Mammary epithelial cell (primary cell): ENCODE results near the gene SYNRG.

Experiments
- EZH2 ChIP-seq: IDR thresholded peaks from 2 replicates; pipeline ENCODE4 v1.6.1; 2012; ENCODE audit warnings: low read length, inconsistent platforms, borderline replicate concordance
- TF ChIP-seq, protein P1 (sequence below), 2 donors: IDR thresholded peaks in 1 of 2; conservative IDR thresholded peaks in 1 of 2; 2 replicates each; pipeline ENCODE4 v1.5.1; 2011 to 2012; ENCODE audit warnings: inconsistent platforms in 2 of 2, low read length in 2 of 2, mild to moderate bottlenecking in 2 of 2, control low read depth in 1 of 2, low read depth in 1 of 2; ENCODE audit not compliant: insufficient read depth in 1 of 2; ENCODE audit errors: extremely low read depth in 1 of 2

DNA sequence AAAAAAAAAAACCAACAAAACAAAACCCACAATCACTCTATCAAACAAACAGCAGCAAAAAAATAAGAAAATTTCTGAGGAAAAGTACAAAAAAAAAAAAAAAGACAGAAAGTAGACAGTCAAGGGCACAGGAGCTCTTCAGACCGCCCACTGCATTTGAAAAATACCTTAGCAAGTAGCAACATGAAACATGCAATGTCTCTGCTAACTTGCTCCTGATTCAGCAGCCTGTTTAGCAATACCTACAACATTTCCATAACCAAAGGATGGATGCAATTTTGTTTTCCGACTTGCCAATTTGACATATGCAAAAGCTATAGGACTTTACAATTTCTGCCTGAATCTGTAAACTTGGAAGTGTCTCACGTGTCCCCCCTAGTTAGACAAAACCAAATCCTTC lies 57.4 kb downstream of the SYNRG start:
- TF ChIP-seq, protein P1, sequence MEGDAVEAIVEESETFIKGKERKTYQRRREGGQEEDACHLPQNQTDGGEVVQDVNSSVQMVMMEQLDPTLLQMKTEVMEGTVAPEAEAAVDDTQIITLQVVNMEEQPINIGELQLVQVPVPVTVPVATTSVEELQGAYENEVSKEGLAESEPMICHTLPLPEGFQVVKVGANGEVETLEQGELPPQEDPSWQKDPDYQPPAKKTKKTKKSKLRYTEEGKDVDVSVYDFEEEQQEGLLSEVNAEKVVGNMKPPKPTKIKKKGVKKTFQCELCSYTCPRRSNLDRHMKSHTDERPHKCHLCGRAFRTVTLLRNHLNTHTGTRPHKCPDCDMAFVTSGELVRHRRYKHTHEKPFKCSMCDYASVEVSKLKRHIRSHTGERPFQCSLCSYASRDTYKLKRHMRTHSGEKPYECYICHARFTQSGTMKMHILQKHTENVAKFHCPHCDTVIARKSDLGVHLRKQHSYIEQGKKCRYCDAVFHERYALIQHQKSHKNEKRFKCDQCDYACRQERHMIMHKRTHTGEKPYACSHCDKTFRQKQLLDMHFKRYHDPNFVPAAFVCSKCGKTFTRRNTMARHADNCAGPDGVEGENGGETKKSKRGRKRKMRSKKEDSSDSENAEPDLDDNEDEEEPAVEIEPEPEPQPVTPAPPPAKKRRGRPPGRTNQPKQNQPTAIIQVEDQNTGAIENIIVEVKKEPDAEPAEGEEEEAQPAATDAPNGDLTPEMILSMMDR (conservative IDR thresholded peaks at IDR 0.05 in 1 of 2, IDR thresholded peaks at IDR 0.05 in 1 of 2; ENCODE audit: extremely low read depth in 1 of 2, insufficient read depth in 1 of 2, low read depth in 1 of 2, low read length in 2 of 2) = no peak
- TF ChIP-seq EZH2 = no peak
